ENCODE measurements around the gene SMPDL3B.

SMPDL3B gene

DNA sequence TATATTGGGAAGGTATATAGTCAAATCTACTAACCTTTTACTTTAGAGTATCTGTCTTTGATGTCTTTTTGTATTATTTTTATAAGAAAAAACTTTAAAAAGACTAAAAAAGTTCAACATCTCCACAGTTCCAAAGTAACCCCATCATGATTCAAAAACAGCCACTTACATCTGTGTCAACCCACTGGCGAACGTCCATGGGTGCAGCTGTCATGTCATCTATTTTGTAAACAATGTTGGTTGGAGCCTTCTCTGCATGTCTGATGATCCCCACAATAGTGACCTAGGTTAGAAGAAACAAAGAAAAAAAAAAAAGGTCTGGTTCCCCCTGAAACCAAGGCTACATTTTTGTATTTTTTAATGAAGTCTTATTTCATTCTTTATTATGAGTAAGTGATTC lies 28.0 kb upstream of the SMPDL3B start:
- Histone ChIP-seq H3K9me3 (ENCODE audit: control insufficient read depth, insufficient read depth, low read length) (no peaks in the 10 kb centered on the region), H4K20me1 (ENCODE audit: control insufficient read depth, insufficient read depth, low read depth, low read length) (no peaks in the 10 kb centered on the region; the same call in 1 of the 2 replicates), H3K9me2 (replicated peaks; ENCODE audit: control insufficient read depth, low read length) (no peaks in the 10 kb centered on the region), H3K4me3 (ENCODE audit: low read length) (no peak overlapping the region), H3K27me3 (ENCODE audit: control insufficient read depth, low read length) (no peaks in the 10 kb centered on the region), H3K4me2 (ENCODE audit: low read length) (no peak overlapping the region), H3K36me3 (ENCODE audit: control insufficient read depth, low read length) (peaks cover 92% of the 10 kb centered on the region), H3K4me1 (ENCODE audit: control insufficient read depth, low read length) (no peaks in the 10 kb centered on the region), H3K79me2 (ENCODE audit: control insufficient read depth, low read length) (peaks cover 25% of the 10 kb centered on the region), H3F3A (ENCODE audit: control insufficient read depth, insufficient read depth) (peaks cover 4% of the 10 kb centered on the region), H3K27ac (ENCODE audit: low read depth, low read length) (no peak overlapping the region)
- no peak for TF ChIP-seq EZH2phosphoT487 (IDR thresholded peaks at IDR 0.05; ENCODE audit: borderline replicate concordance, low read length)
- TF ChIP-seq, protein P1, sequence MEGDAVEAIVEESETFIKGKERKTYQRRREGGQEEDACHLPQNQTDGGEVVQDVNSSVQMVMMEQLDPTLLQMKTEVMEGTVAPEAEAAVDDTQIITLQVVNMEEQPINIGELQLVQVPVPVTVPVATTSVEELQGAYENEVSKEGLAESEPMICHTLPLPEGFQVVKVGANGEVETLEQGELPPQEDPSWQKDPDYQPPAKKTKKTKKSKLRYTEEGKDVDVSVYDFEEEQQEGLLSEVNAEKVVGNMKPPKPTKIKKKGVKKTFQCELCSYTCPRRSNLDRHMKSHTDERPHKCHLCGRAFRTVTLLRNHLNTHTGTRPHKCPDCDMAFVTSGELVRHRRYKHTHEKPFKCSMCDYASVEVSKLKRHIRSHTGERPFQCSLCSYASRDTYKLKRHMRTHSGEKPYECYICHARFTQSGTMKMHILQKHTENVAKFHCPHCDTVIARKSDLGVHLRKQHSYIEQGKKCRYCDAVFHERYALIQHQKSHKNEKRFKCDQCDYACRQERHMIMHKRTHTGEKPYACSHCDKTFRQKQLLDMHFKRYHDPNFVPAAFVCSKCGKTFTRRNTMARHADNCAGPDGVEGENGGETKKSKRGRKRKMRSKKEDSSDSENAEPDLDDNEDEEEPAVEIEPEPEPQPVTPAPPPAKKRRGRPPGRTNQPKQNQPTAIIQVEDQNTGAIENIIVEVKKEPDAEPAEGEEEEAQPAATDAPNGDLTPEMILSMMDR (IDR thresholded peaks at IDR 0.05; ENCODE audit: low read depth, low read length, poor library complexity, severe bottlenecking), result no peak

DNA sequence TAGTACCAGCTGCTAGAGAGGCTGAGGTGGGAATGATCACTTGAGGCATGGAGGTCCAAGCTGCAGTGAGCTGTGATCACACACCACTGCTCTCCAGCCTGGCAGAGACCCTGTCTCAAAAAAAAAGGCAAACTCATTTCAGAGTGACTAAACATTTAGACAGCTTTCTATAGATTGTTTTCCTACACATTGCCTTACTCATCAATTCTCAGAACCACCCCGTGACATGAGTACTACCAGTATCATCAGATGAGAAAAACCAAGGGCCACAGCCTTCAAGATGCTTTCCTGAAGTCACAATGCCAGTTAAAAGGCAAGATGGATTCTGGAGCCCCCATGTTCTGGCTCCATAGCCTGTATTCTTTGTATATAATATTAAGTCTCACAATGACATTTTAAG lies 22.4 kb upstream of the SMPDL3B start:
- Histone ChIP-seq H3K79me2 (ENCODE audit: control insufficient read depth, low read length) (peaks cover 51% of the 10 kb centered on the region), H3F3A (ENCODE audit: control insufficient read depth, insufficient read depth) (peaks cover 3% of the 10 kb centered on the region; the same call in 1 of the 2 replicates), H3K27ac (ENCODE audit: low read depth, low read length) (no peak overlapping the region), H3K9me3 (ENCODE audit: control insufficient read depth, insufficient read depth, low read length) (peaks cover 7% of the 10 kb centered on the region; the same call in 1 of the 2 replicates), H3K4me3 (ENCODE audit: low read length) (0 out of 2 replicates have a peak overlapping the region, but pooled peaks have one; percentile 21), H3K4me2 (ENCODE audit: low read length) (peak overlapping the region; percentile 70), H3K27me3 (ENCODE audit: control insufficient read depth, low read length) (no peaks in the 10 kb centered on the region), H4K20me1 (ENCODE audit: control insufficient read depth, insufficient read depth, low read depth, low read length) (no peaks in the 10 kb centered on the region; the same call in 1 of the 2 replicates), H3K9me2 (replicated peaks; ENCODE audit: control insufficient read depth, low read length) (no peaks in the 10 kb centered on the region), H3K4me1 (ENCODE audit: control insufficient read depth, low read length) (peaks cover 16% of the 10 kb centered on the region), H3K36me3 (ENCODE audit: control insufficient read depth, low read length) (peaks cover 63% of the 10 kb centered on the region)
- TF ChIP-seq, protein P1 (IDR thresholded peaks at IDR 0.05; ENCODE audit: low read depth, low read length, poor library complexity, severe bottlenecking), result no peak
- TF ChIP-seq EZH2phosphoT487 (IDR thresholded peaks at IDR 0.05; ENCODE audit: borderline replicate concordance, low read length), result no peak

DNA sequence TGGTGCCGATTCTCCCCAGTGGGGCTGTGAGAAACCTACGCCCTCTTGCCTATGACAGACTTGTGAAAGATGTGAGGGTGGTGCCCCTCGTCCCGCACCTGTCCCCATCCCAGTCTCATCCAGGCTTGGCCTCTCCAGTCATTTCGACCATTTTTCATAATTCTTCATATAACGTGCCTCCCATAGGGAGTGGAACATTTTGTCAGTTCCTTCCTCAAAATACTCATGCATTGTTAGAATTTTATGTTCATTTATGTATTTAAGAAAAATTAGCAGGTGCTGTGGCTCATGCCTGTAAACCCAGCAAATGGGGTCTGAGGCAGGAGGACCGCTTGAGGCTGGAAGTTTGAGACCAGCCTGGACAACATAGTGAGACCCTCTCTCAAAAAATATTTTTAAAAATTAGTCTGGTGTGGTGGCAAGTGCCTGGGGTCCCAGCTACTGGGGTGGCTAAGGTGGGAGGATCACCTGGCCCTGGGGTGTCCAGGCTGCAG lies 19.7 kb upstream of the SMPDL3B start:
- TF ChIP-seq, protein P1 (IDR thresholded peaks at IDR 0.05; ENCODE audit: low read depth, low read length, poor library complexity, severe bottlenecking), result no peak
- no peak for TF ChIP-seq EZH2phosphoT487 (IDR thresholded peaks at IDR 0.05; ENCODE audit: borderline replicate concordance, low read length)
- no peaks in the 10 kb centered on the region; the same call in 1 of the 2 replicates for H4K20me1 ChIP-seq (ENCODE audit: control insufficient read depth, insufficient read depth, low read depth, low read length)
- H3K4me2 ChIP-seq (ENCODE audit: low read length), result peak overlapping the region; percentile 70
- H3K4me1 ChIP-seq (ENCODE audit: control insufficient read depth, low read length), result peaks cover 16% of the 10 kb centered on the region
- no peaks in the 10 kb centered on the region for H3K9me2 ChIP-seq (replicated peaks; ENCODE audit: control insufficient read depth, low read length)
- no peaks in the 10 kb centered on the region for H3K27me3 ChIP-seq (ENCODE audit: control insufficient read depth, low read length)
- peaks cover 7% of the 10 kb centered on the region; the same call in 1 of the 2 replicates for H3K9me3 ChIP-seq (ENCODE audit: control insufficient read depth, insufficient read depth, low read length)
- H3F3A ChIP-seq (ENCODE audit: control insufficient read depth, insufficient read depth), result peaks cover 3% of the 10 kb centered on the region; the same call in 1 of the 2 replicates
- H3K4me3 ChIP-seq (ENCODE audit: low read length), result peak overlapping the region; percentile 93
- H3K36me3 ChIP-seq (ENCODE audit: control insufficient read depth, low read length), result peaks cover 36% of the 10 kb centered on the region
- no peak overlapping the region for H3K27ac ChIP-seq (ENCODE audit: low read depth, low read length)
- peaks cover 41% of the 10 kb centered on the region for H3K79me2 ChIP-seq (ENCODE audit: control insufficient read depth, low read length)
